Sigmoid colon (tissue), 4 donors: ENCODE results near the gene MBD3L2.

ENCODE experiments used
- POLR2AphosphoS5 ChIP-seq, 4 donors: sonication (generic); formaldehyde crosslinking; IDR thresholded peaks; one replicate each; pipeline ENCODE4 v1.6.1; 2017; ENCODE audit warnings: antibody characterized with exemption in 4 of 4
- TF ChIP-seq, protein P1 (sequence below), 4 experiments: fragments of 450-650 bp in 3 of 4; fragments of 200-600 bp in 1 of 4; IDR thresholded peaks; one replicate each; pipeline ENCODE4 v1.5.1; 2016 to 2019; ENCODE audit warnings: antibody characterized with exemption in 4 of 4, mild to moderate bottlenecking in 3 of 4, moderate library complexity in 2 of 4

DNA sequence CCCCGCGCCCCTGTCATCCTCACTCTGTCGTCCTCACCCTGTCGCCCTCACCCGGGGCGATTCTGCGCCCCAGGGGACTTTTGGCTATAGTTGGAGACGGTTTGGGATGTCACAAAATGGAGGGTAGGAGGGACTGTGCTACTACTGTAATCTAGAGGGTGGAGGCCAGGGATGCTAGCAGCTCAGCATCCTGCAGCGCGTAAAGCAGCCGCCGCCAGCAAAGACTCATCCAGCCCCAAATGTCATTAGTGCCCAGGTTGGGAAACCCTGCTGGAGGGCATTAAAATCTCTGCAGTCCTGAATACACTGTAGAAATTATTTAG, 20.7 kb downstream of the MBD3L2 start:
- TF ChIP-seq, protein P1, sequence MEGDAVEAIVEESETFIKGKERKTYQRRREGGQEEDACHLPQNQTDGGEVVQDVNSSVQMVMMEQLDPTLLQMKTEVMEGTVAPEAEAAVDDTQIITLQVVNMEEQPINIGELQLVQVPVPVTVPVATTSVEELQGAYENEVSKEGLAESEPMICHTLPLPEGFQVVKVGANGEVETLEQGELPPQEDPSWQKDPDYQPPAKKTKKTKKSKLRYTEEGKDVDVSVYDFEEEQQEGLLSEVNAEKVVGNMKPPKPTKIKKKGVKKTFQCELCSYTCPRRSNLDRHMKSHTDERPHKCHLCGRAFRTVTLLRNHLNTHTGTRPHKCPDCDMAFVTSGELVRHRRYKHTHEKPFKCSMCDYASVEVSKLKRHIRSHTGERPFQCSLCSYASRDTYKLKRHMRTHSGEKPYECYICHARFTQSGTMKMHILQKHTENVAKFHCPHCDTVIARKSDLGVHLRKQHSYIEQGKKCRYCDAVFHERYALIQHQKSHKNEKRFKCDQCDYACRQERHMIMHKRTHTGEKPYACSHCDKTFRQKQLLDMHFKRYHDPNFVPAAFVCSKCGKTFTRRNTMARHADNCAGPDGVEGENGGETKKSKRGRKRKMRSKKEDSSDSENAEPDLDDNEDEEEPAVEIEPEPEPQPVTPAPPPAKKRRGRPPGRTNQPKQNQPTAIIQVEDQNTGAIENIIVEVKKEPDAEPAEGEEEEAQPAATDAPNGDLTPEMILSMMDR (IDR thresholded peaks at IDR 0.05) = no peak
- TF ChIP-seq POLR2AphosphoS5 (IDR thresholded peaks at IDR 0.05) = no peak
